Osteocyte (in vitro differentiated cells): ENCODE data around the gene ERMARD. TPM values are rescaled to one million over a fixed set of nuclear protein-coding genes. Genes with fewer than 3 reads are reported as not detected.

Source experiments
- DNase-seq: peaks from one replicate; pipeline ENCODE4 v3.0.0; 2021; ENCODE audit warnings: mixed read lengths; ENCODE audit not compliant: unreplicated experiment; ENCODE audit errors: extremely low spot score
- H3K27ac Mint-ChIP-seq: one replicate; pipeline ENCODE4 v1.8.0; 2021; ENCODE audit warnings: mild to moderate bottlenecking, mixed read lengths; ENCODE audit not compliant: unreplicated experiment
- H3K27me3 Mint-ChIP-seq: one replicate; pipeline ENCODE4 v1.8.0; 2021; ENCODE audit warnings: mixed read lengths; ENCODE audit not compliant: unreplicated experiment
- H3K36me3 Mint-ChIP-seq: one replicate; pipeline ENCODE4 v1.8.0; 2021; ENCODE audit warnings: mixed read lengths; ENCODE audit not compliant: unreplicated experiment
- H3K4me1 Mint-ChIP-seq: one replicate; pipeline ENCODE4 v1.8.0; 2021; ENCODE audit warnings: mixed read lengths; ENCODE audit not compliant: unreplicated experiment
- H3K4me3 Mint-ChIP-seq: one replicate; pipeline ENCODE4 v1.8.0; 2021; ENCODE audit warnings: mild to moderate bottlenecking, moderate library complexity, mixed read lengths; ENCODE audit not compliant: unreplicated experiment
- H3K9me3 Mint-ChIP-seq: one replicate; pipeline ENCODE4 v1.8.0; 2021; ENCODE audit warnings: mixed read lengths; ENCODE audit not compliant: unreplicated experiment
- total RNA-seq: library from RNA; stranded (reverse); gene quantifications from 2 replicates; pipeline ENCODE4 v1.2.1, GENCODE V29; 2021
- TF ChIP-seq, protein P1 (sequence below): fragments of 200-600 bp; sonication (generic); IDR thresholded peaks from 2 replicates; pipeline ENCODE4 v1.5.0; 2021; ENCODE audit warnings: antibody characterized with exemption, mild to moderate bottlenecking, moderate library complexity

The ERMARD gene
- total RNA-seq, 1 donor from 2014 or later, result 34.6 TPM

DNA sequence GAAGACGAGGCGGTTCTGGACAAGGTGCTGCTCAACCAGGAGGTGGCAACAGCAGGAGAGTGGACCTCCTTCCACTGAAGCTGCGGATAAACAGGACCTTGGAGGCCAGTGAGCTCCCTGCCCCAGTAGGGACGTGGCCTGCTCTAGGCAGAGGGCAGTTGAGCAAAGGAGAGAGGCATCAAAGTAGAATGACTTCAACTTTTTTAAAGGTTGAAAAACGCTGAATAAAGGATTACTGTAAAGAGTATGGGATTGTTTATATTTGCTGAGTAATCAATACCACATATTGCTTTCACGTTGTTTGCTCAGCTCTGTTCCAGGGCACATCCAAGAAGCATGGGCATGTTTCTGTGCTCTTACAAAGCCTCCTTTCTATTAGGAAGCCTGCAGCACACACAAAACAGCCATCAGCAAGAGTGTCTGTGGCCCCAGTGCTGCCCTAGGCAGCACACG lies 48.1 kb downstream of the ERMARD start:
- TF ChIP-seq, protein P1, sequence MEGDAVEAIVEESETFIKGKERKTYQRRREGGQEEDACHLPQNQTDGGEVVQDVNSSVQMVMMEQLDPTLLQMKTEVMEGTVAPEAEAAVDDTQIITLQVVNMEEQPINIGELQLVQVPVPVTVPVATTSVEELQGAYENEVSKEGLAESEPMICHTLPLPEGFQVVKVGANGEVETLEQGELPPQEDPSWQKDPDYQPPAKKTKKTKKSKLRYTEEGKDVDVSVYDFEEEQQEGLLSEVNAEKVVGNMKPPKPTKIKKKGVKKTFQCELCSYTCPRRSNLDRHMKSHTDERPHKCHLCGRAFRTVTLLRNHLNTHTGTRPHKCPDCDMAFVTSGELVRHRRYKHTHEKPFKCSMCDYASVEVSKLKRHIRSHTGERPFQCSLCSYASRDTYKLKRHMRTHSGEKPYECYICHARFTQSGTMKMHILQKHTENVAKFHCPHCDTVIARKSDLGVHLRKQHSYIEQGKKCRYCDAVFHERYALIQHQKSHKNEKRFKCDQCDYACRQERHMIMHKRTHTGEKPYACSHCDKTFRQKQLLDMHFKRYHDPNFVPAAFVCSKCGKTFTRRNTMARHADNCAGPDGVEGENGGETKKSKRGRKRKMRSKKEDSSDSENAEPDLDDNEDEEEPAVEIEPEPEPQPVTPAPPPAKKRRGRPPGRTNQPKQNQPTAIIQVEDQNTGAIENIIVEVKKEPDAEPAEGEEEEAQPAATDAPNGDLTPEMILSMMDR, result no peak
- Mint-ChIP-seq H3K36me3 (no peaks in the 10 kb centered on the region), H3K4me1 (peaks cover 10% of the 10 kb centered on the region), H3K4me3 (no peak overlapping the region), H3K27ac (no peak overlapping the region), H3K9me3 (no peaks in the 10 kb centered on the region), H3K27me3 (peaks cover 43% of the 10 kb centered on the region)
- peak; percentile 46 for DNase-seq

DNA sequence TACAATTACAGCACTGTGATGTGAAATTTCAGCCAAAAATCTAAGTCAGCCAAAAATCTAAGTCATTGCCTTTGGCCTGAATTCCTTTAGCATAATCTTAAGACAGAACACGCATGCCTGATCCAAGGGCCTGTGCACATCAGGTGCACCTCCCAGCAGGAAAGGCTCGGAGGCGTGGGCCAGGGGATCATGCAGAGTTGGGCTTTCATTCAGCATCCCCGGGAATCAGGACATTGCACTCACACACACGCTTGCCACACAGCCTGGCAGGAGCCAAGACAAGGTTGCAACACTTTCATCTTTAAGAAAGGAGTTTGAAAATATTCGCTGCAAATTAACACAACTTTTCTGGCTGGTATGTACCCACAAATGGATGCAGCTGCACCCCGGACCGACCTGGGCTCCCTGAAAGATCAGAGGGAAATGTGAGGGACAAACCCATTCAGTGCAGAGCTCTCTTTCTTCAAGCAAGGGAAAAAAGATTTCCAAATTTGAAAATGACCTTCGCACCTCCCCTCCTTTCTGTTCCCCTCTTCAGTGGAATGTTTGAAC lies 48.8 kb downstream of the ERMARD start:
- Mint-ChIP-seq H3K4me3 (no peak overlapping the region), H3K27ac (no peak overlapping the region), H3K4me1 (peaks cover 10% of the 10 kb centered on the region), H3K36me3 (no peaks in the 10 kb centered on the region), H3K9me3 (no peaks in the 10 kb centered on the region), H3K27me3 (peaks cover 47% of the 10 kb centered on the region)
- peak; percentile 75 for DNase-seq
- TF ChIP-seq, protein P1, result no peak

DNA sequence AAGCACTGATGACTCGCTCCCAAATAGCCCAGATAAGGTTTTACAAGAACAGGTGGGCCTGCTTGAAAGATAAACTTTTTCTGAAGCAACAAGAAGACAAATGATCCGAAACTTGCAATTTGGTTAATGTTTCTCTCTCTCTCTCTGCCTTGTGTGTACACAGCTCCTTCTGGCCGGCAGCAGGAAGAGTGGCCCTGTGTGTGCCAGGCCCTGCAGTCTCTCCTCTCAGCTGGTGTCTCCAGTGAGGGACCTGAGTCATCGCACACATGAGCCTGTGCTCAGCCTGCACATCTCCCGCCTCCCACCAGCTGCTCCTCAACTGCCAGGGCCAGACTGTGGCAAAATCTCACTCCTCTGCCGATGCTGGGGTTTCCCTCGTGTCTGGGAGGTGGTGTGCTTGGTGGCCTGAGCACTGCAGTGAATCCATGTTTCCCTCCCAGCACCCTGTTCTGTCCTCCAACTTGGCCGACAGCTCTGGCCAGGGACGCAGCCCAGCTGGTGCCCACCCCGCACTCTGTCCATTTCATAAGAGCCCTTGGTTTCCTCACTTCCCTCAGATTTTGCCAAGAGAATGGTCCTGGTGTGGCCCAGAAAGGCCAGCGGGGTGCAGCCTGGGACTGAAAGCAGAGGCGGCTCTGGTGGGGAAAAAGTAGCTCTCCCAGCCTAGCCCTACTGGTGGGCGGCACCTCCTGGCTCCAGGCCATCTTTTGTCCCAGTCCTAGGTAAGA lies 49.4 kb downstream of the ERMARD start:
- peak overlapping the region; percentile 15 for H3K27ac Mint-ChIP-seq
- DNase-seq, result peak; percentile 80
- TF ChIP-seq, protein P1, result no peak
- peaks cover 48% of the 10 kb centered on the region for H3K27me3 Mint-ChIP-seq
- H3K36me3 Mint-ChIP-seq, result no peaks in the 10 kb centered on the region
- H3K4me1 Mint-ChIP-seq, result peaks cover 10% of the 10 kb centered on the region
- no peaks in the 10 kb centered on the region for H3K9me3 Mint-ChIP-seq
- H3K4me3 Mint-ChIP-seq, result no peak overlapping the region

DNA sequence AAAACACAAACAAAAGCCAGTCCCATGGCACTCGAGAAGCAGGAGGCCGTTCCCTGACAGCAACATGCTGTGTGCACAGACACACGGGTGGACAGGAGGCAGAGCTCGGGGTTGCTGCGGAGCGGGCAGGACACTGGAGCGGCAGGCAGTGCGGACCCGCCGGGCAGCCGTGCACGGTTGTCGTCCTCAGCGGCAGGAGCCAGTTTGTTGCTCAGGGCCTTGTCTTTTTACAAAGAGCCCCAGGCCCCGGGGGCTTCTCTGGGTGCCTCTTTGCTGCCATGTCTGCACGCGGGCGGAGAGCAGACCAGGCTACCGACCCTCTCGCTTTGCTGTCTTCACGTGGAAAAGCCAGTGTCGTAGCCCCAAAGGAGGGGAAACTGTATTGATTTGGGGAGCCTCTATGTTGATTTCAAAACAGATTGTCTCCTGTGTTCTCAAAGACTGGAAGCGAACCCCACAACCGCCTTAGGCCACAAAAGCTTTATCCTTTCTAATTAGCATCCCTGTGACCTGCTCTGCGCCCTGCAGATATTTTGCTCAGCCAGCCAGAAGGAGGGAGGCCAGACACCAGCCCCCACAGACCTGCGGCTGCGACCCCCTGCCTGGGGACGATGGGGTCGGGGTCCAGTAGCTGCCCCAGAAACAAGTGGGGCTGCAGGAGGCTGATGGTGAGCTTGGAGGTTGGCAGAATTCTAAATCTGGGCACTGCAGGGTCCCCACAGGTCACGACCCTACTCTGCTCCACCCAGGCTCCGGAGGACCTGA lies 50.2 kb downstream of the ERMARD start:
- Mint-ChIP-seq H3K27me3 (peaks cover 49% of the 10 kb centered on the region), H3K4me3 (no peak overlapping the region), H3K4me1 (peaks cover 10% of the 10 kb centered on the region), H3K36me3 (no peaks in the 10 kb centered on the region), H3K27ac (no peak overlapping the region), H3K9me3 (no peaks in the 10 kb centered on the region)
- TF ChIP-seq, protein P1, result no peak
- DNase-seq, result peak; percentile 78

DNA sequence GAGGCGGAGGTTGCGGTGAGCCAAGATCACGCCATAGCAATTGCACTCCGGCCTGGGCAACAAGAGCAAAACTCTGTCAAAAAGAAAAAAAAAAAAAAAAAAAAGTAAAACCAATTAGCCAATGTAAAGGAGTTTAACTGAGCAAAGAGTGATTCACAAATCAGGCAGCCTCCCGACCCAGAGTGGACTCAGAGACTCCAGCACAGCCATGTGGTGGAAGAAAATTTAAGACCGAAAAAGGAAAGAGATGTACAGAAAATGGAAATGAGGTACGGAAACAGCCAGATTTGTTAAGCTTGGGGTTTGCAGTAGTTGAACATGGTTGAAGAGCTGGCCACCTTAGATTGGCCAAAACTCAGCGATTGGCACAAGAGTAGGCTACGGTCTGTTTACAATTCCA lies 51.4 kb downstream of the ERMARD start:
- H3K27me3 Mint-ChIP-seq, result peaks cover 43% of the 10 kb centered on the region
- TF ChIP-seq, protein P1, result no peak
- peaks cover 10% of the 10 kb centered on the region for H3K4me1 Mint-ChIP-seq
- H3K9me3 Mint-ChIP-seq, result no peaks in the 10 kb centered on the region
- H3K27ac Mint-ChIP-seq, result no peak overlapping the region
- H3K36me3 Mint-ChIP-seq, result no peaks in the 10 kb centered on the region
- no peak for DNase-seq
- H3K4me3 Mint-ChIP-seq, result no peak overlapping the region
